Measurements from ENCODE around the gene KLF15.

Gene KLF15

GRCh38 chr3:126311338-126311978 is 45.8 kb downstream of the KLF15 start:
- no peak for TF ChIP-seq CTCF (IDR thresholded peaks at IDR 0.05; ENCODE audit: low read depth, low read length)
- no peak overlapping the region for H3K4me3 ChIP-seq (ENCODE audit: low read depth, low read length)

- no peak overlapping the region for H3K4me3 ChIP-seq (ENCODE audit: low read depth, low read length)
- TF ChIP-seq CTCF (IDR thresholded peaks at IDR 0.05; ENCODE audit: low read depth, low read length): no peak
These were observed 46.4 kb downstream of the KLF15 start for GRCh38 chr3:126310816-126311215.

GRCh38 chr3:126309861-126310655 is 47.1 kb downstream of the KLF15 start:
- H3K4me3 ChIP-seq (ENCODE audit: low read depth, low read length): no peak overlapping the region
- TF ChIP-seq CTCF (IDR thresholded peaks at IDR 0.05; ENCODE audit: low read depth, low read length): no peak

GRCh38 chr3:126309165-126309564 is 48.0 kb downstream of the KLF15 start:
- no peak for TF ChIP-seq CTCF (IDR thresholded peaks at IDR 0.05; ENCODE audit: low read depth, low read length)
- no peak overlapping the region for H3K4me3 ChIP-seq (ENCODE audit: low read depth, low read length)

GRCh38 chr3:126308394-126309125 is 48.6 kb downstream of the KLF15 start:
- no peak for TF ChIP-seq CTCF (IDR thresholded peaks at IDR 0.05; ENCODE audit: low read depth, low read length)
- no peak overlapping the region for H3K4me3 ChIP-seq (ENCODE audit: low read depth, low read length)

- no peak overlapping the region for H3K4me3 ChIP-seq (ENCODE audit: low read depth, low read length)
- TF ChIP-seq CTCF (IDR thresholded peaks at IDR 0.05; ENCODE audit: low read depth, low read length): no peak
These were observed 49.4 kb downstream of the KLF15 start for GRCh38 chr3:126307591-126308393.
